Measurements from ENCODE around the gene FOXA2.

FOXA2 gene

DNA sequence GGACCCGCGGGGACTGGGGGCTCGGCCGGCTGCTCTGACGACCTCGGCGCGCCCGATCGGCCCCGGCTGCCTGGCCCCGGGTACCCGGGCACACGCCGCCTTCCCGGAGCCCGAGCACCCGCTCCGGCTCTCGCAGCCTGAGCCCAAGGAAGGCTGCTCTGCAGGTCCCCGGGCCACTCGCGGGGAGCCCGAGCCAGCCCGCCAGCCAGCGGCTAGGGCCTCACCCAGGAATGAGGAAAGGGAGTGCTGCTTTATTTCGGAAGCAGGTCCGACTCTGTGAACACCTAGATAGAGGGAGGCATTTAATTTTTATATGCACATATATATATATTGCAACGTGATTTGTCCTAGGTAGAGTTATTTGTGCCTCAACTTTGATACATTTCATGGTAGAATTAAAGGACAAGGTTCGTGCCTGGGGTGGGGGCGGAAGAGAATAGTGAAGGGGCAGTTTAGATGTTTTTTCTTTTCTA, 15.5 kb downstream of the FOXA2 start:
- no peak for DNase-seq
- no peak for TF ChIP-seq GATA1 (IDR thresholded peaks at IDR 0.05; ENCODE audit: low read depth, low read length)
- TF ChIP-seq POLR2A (IDR thresholded peaks at IDR 0.05; ENCODE audit: low read length), result no peak

DNA sequence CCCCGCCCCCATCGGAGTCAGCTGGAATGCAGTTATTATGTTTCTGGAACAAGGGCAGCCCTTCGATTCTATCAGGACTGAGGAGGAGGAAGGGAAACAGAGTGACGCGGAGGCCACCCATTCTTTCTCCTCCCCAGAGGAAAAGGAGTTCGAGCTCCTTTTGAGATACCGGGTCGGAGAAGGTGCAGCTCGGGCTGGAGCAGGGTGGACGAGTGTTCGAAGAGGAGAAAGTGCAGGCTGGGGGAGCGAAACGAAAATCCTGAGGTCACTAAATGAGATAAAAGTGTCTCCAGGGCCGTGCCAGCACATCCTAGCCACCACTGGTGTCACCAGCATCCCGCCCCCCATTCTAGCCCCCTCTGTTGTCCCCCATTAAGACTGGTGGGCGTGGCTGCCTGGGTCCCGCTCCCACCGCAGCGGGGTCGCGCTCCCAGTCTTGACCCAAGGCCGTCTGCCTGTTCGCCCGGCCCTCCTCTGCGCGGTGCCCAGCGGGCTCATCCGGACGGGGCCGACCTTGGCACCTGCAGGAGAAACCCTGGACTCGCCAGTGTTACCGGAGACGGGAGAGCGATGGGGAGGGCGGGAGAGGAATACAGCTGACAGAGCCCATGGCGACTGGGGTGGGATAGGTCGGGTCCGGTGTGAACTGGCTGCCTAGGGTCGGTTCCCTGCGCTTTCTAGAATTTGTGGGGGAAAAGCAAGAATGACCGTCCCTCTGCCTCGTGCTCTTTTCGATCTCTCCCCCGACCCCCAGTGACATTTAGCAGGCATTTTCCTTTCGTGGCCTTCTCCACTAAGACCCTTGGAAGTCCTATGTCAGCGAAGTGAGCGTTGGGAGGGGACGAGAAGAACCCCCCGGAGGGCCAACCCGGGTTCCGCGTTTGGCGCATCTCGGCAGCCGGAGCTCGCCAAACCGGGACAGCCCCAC, 16.2 kb downstream of the FOXA2 start:
- TF ChIP-seq GATA1 (IDR thresholded peaks at IDR 0.05; ENCODE audit: low read depth, low read length) (no peak), POLR2A (IDR thresholded peaks at IDR 0.05; ENCODE audit: low read length) (no peak)
- no peak for DNase-seq

GRCh38 chr20:22566876-22567658, 17.3 kb downstream of the FOXA2 start:
- DNase-seq, result no peak
- TF ChIP-seq GATA1 (IDR thresholded peaks at IDR 0.05; ENCODE audit: low read depth, low read length) (no peak), POLR2A (IDR thresholded peaks at IDR 0.05; ENCODE audit: low read length) (no peak)

DNA sequence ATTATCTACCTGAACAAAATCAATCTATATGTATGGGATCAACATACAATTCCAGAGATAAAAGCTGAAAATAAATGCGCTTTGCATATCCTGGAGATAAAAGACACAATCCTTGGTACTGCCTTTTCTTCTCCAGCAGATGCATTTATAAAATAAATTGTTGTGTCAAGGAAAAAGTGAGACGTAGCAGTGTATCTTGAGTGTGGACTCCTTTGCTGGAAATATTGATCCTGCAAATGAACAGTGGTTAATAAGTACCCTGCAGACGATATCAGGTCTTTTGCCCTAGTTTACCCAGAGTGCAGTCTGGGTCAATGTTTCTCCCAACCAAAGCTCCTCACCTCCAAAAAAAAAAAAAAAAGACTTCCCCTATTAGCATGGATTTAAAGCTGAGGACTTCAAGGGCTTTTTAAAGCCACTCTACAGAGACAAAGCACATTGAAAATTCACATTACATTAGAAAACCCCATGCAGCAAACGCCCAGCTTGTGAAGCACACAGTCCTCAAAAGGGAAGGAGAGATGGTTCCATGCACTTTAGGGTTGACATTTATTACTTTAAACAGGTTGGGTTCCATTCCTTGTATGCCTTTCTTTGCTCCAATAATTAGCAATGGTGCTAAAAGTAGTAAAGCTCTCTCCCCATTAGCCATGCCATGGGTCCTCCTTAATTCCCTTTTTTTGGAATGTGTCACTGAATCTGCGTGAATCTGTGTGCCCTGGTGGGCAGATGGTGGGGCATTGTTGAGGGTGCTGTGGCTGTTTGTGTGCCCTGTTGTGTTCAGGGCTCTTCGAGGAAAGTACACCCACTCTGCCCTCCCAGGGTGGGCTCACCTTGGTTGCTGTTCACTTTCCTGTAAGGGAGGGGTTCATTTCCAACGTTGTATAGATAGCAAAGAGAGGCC, 21.1 kb downstream of the FOXA2 start:
- DNase-seq, result no peak
- TF ChIP-seq GATA1 (IDR thresholded peaks at IDR 0.05; ENCODE audit: low read depth, low read length) (no peak), POLR2A (IDR thresholded peaks at IDR 0.05; ENCODE audit: low read length) (no peak)

GRCh38 chr20:22562620-22563019, 21.8 kb downstream of the FOXA2 start:
- TF ChIP-seq GATA1 (IDR thresholded peaks at IDR 0.05; ENCODE audit: low read depth, low read length), result no peak
- no peak for TF ChIP-seq POLR2A (IDR thresholded peaks at IDR 0.05; ENCODE audit: low read length)
- DNase-seq, result no peak

DNA sequence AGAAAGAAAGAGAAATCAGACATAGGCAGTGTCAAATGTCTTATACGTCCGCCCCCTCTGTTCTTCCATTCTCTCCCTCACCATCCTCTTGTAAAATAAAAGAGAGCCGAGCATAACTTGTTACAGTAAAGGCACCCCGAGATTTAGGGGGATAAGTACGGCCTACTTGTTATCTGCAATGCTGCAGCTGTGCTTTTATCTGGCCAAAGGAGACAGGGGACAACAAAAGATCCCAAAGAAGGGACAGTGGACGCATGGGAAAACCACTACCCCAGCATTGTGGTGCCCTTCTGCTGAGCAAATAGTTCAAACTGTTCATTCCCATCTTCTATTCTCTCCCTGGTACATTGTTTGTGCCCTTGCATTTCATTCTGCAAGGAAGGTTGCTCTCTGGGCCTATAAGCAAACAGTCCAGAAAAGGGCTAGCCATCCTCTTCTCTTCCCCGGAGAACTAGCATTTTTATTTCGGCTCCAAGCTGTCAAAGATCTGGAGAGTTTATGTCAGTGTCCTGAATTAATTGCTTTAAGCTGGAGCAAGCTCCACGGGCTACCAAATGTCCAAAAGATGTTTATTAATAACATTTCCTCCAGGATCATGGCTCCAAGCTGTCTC, 22.3 kb downstream of the FOXA2 start:
- TF ChIP-seq POLR2A (IDR thresholded peaks at IDR 0.05; ENCODE audit: low read length) (no peak), GATA1 (IDR thresholded peaks at IDR 0.05; ENCODE audit: low read depth, low read length) (no peak)
- no peak for DNase-seq

DNA sequence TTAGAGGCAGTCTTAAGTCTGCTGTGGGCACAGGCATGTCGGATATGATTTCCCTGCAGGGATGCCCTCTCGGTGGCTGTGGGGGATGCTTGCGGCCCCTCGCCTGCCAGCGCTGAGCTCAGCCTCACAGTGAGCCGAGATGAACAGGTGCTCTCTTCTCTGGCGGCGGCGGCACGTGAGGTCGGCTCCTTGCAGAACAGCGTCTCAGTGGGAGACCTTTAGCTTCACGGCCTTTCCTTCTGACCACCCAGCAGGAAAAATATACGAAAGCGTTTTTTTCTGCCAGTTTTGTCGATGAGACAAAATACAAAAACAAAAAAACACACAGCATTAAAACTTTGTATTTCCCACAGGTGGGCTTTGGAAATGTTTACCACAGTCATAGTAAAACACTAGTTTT, 23.6 kb downstream of the FOXA2 start:
- TF ChIP-seq GATA1 (IDR thresholded peaks at IDR 0.05; ENCODE audit: low read depth, low read length), result no peak
- TF ChIP-seq POLR2A (IDR thresholded peaks at IDR 0.05; ENCODE audit: low read length), result no peak
- DNase-seq, result no peak

- no peak for TF ChIP-seq GATA1 (IDR thresholded peaks at IDR 0.05; ENCODE audit: low read depth, low read length)
- no peak for TF ChIP-seq POLR2A (IDR thresholded peaks at IDR 0.05; ENCODE audit: low read length)
- no peak for DNase-seq
These were observed 24.6 kb downstream of the FOXA2 start for GRCh38 chr20:22559711-22560318.

DNA sequence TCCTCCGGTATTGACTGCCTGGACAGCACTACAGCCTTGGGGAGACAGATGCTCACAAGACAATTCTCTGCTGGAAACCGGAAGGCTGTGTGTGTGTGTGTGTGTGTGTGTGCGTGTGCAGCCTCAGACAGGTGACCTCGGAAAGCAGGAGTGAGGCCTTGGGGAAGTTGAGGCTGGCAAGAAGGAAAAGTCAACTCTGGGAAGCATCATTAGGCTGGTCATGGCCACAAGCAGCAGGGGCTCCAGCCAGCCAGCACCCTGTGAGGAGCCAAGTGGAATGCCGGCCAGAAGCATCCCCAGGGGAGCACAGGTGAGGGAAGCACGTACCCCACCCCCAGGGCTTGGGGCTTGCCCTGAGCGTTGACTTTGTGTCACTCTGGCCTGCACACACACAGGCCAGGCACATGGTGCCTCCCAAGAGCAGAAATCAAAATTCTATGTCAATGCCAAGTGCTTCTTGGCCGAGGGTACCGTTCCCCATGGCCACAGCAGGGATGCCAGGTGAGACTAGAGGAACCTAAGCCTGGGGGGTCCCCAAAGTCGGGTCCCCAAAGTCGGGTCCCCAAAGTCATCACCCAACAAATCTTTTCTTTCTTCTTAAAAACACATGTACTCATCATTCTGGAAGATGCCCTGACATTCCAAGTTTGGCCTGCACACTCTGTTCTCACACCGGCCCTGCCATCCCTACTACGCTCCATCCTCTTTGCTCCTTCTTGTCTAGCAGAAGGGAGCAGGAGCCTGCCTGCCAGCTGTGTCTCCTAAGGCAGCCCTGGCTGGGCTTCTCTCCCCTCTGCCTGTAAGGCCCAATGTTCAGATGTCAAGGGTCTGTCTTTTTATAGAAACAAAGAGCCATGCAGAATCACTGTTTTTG, 26.7 kb downstream of the FOXA2 start:
- DNase-seq, result no peak
- TF ChIP-seq GATA1 (IDR thresholded peaks at IDR 0.05; ENCODE audit: low read depth, low read length) (no peak), POLR2A (IDR thresholded peaks at IDR 0.05; ENCODE audit: low read length) (no peak)

DNA sequence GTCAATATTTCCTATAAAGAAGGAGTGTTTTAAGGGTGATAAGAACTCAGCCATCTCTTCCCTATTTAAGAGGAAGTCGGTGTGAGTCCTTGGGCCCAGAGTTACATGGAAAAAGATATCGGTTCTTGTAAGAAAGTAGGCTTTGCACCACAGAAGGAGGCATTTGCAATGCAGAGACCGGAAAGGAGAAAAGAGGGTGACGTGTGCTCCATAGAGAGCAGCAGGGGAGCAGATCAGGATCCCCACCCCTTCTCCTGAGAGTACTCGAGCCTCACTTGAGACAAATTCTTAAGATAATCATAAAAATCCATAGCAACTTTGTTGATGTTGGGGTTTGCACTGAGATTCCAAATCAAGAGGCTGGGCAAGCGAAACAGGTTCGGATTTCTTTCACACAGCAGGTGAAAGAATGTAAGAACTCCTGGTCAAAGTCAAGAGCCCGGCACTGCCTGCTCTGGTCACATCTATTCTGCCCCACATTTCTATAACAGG, 27.8 kb downstream of the FOXA2 start:
- no peak for DNase-seq
- TF ChIP-seq POLR2A (IDR thresholded peaks at IDR 0.05; ENCODE audit: low read length) (no peak), GATA1 (IDR thresholded peaks at IDR 0.05; ENCODE audit: low read depth, low read length) (no peak)

GRCh38 chr20:22555791-22556564, 28.4 kb downstream of the FOXA2 start:
- DNase-seq, result no peak
- TF ChIP-seq POLR2A (IDR thresholded peaks at IDR 0.05; ENCODE audit: low read length), result no peak
- TF ChIP-seq GATA1 (IDR thresholded peaks at IDR 0.05; ENCODE audit: low read depth, low read length), result no peak

Data from erythroblast (primary cell).